ENCODE data around the gene PER3.

The PER3 gene

GRCh38 chr1:7783826-7784491, at the start of gene PER3:
Gene PER3, plus strand, starts transcription at chr1:7784291. Its CDS starts 587 bp downstream, at chr1:7784878.
- in situ Hi-C loops (cut with HindIII; ENCODE audit: low sequenced_read_pairs), result no loop called here
- no peak for TF ChIP-seq CTCF (IDR thresholded peaks at IDR 0.05; ENCODE audit: low read depth, low read length, missing control alignments)
- peak within 1 kb of the TSS; percentile 51 for H3K4me3 ChIP-seq (ENCODE audit: low read depth, low read length)
- peak; percentile 88 for DNase-seq (ENCODE audit: low read depth)

- no peak for TF ChIP-seq CTCF (IDR thresholded peaks at IDR 0.05; ENCODE audit: low read depth, low read length, missing control alignments)
- H3K4me3 ChIP-seq (ENCODE audit: low read depth, low read length), result no peak overlapping the region
- in situ Hi-C loops (cut with HindIII; ENCODE audit: low sequenced_read_pairs), result no loop called here
- DNase-seq (ENCODE audit: low read depth), result no peak
Measured at GRCh38 chr1:7738044-7738443, 46.0 kb upstream of the PER3 start.

GRCh38 chr1:7743346-7743745, 40.7 kb upstream of the PER3 start:
- H3K4me3 ChIP-seq (ENCODE audit: low read depth, low read length), result no peak overlapping the region
- no peak for DNase-seq (ENCODE audit: low read depth)
- no peak for TF ChIP-seq CTCF (IDR thresholded peaks at IDR 0.05; ENCODE audit: low read depth, low read length, missing control alignments)
- in situ Hi-C loops (cut with HindIII; ENCODE audit: low sequenced_read_pairs), result no loop called here

- TF ChIP-seq CTCF (IDR thresholded peaks at IDR 0.05; ENCODE audit: low read depth, low read length, missing control alignments), result no peak
- in situ Hi-C loops (cut with HindIII; ENCODE audit: low sequenced_read_pairs), result no loop called here
- H3K4me3 ChIP-seq (ENCODE audit: low read depth, low read length), result no peak overlapping the region
- no peak for DNase-seq (ENCODE audit: low read depth)
Measured at GRCh38 chr1:7744882-7745281, 39.2 kb upstream of the PER3 start.

GRCh38 chr1:7745783-7746182, 38.3 kb upstream of the PER3 start:
- no peak for TF ChIP-seq CTCF (IDR thresholded peaks at IDR 0.05; ENCODE audit: low read depth, low read length, missing control alignments)
- in situ Hi-C loops (cut with HindIII; ENCODE audit: low sequenced_read_pairs), result no loop called here
- DNase-seq (ENCODE audit: low read depth), result no peak
- no peak overlapping the region for H3K4me3 ChIP-seq (ENCODE audit: low read depth, low read length)

GRCh38 chr1:7747605-7748004, 36.5 kb upstream of the PER3 start:
- in situ Hi-C loops (cut with HindIII; ENCODE audit: low sequenced_read_pairs), result no loop called here
- TF ChIP-seq CTCF (IDR thresholded peaks at IDR 0.05; ENCODE audit: low read depth, low read length, missing control alignments), result no peak
- no peak overlapping the region for H3K4me3 ChIP-seq (ENCODE audit: low read depth, low read length)
- DNase-seq (ENCODE audit: low read depth), result no peak

Data from astrocyte of the cerebellum (primary cell).